Measurements from ENCODE around the gene ERG.

ERG gene

DNA sequence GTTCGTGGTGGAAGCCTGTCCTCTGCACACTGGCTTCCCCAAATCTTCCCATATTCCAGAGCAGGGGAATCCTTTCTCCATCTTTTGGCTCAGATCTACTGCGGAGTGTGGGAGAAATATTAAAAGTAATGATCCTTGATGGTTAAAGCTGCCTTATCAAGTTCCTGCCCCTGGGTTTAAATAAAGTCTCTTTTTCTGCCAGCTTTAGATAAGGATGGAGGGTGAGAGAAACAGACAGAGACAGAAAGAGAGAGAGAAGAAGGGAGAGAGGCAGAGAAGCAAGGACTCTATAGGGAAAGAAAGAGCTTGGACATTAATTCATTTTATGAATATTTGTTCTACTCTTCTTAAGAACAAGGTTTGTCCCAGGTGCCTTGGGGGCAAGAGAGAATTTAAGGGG lies 143.5 kb downstream of the ERG start:
- no peak for TF ChIP-seq POLR2A (IDR thresholded peaks at IDR 0.05; ENCODE audit: low read length)
- no peak for TF ChIP-seq GATA1 (IDR thresholded peaks at IDR 0.05; ENCODE audit: low read depth, low read length)
- DNase-seq, result peak; percentile 5 to 47

DNA sequence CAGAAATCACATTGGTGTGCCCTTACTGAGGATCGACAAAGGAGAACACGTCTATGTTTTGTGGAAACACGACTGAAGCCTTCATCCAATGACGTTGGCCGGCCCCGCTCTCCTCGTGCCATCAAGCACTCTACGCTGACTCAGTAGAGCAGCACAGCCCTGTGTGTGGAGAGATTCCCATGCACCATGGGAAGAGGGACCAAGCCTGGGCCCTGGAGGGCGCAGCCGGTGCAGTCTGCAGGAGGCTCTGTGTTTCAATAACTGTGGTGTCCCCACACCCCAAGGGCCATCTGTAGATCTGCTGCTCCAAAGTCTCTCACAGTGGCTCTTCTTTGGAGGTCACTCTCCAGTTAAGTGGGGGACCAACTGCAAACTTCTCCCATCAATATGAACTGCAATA lies 144.0 kb downstream of the ERG start:
- no peak for DNase-seq

DNA sequence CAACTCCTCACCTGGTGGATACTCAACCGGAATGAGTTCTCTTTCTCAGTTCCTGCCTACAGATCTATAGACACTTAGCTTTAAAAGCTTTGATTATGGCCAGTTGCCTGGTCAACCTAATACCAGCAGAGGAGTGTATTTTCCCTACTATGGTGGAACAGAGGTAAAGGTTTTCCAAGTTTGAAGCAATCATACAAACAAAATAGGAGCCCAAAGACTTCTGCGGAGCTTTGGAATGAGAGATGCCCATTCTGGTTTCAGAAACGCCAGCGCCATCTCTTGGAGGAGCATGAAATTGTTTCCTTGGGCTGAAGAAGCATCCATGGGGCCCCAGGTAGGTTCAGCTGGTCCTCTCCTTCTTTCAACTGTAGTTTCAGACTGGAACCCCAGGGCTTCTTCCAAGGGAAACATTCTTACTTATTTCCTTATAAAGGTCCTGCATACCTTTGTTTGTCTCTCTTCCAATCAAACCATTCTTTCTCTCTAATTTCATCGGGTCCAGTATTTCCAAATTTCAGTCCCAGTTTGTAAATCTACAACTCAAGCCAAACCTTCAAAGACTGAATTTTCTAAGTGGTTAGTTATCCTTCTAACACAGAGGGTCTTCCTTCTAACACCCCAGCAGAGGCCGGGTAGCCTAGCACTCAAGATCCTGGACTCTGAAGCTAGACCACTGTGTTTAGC lies 145.6 kb downstream of the ERG start:
- TF ChIP-seq POLR2A (IDR thresholded peaks at IDR 0.05; ENCODE audit: low read length) (no peak), GATA1 (IDR thresholded peaks at IDR 0.05; ENCODE audit: low read depth, low read length) (no peak)
- DNase-seq, result peak; percentile 20 to 46

More for the DNA sequence above, 144.0 kb downstream of the ERG start:
- no peak for TF ChIP-seq GATA1 (IDR thresholded peaks at IDR 0.05; ENCODE audit: low read depth, low read length)
- TF ChIP-seq POLR2A (IDR thresholded peaks at IDR 0.05; ENCODE audit: low read length), result no peak

DNA sequence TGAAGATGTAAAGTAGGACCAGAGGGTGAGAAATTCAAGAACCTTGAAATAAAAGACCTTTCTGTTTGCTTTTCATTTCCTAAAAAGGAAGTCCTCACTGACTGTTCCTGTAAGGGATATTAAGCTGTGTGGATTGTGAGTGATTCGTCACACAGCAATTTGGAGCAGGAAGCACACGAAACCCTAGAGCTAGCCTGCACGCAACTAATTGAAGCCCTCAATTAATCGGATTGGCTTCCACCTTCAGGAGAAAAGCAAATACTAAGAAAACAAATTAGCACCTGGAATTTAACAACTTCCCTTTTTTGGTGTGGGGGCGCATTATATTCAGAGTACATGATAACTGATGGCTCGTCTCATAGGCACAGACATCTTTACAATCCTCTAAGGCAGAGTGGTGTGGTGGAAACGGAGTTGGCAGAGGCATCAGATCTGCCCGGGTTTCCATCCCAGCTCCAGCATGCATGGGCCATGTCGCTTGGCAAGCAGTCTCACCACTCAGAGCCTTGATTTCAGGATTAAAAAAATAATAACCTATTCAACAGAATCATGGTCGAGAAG lies 146.2 kb downstream of the ERG start:
- TF ChIP-seq GATA1 (IDR thresholded peaks at IDR 0.05; ENCODE audit: low read depth, low read length) (no peak), POLR2A (IDR thresholded peaks at IDR 0.05; ENCODE audit: low read length) (no peak)
- no peak for DNase-seq

DNA sequence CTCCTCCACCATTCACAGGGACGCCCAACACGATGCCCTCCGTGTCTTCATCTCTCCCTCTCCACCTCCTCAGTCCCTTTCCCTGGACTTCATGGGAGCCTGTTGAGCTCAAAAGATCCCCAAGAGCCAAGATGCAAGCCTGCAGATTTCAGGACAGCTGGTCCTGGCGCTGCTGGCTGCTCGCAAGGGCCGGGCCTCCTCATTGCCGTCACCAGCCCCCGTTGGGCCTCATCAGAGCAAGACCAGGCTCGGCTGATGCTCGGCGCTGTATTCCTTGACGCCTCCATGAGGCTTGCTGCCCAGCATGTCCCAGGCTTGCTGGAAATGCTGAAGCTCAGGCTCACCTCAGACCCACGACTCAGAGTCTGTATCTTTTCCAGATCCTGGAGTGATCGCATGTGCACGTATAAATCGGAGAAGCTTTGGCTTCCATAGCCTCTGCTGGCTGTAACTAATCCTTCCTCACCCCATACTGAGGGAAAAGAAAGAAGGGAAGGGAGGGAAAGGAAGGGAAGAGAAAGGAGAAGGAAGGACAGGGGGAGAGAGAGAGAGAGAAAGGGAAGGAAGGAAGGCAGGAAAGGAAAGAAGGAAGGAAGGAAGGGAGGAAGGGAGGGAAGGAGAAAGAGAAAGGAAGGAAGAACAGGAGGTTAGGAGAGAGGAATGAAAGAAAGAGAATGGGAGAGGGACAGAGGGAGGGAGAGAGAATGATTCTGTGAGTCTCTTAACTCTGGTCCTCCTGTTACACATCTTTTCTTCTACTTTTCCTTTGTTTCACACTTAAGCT lies 146.9 kb downstream of the ERG start:
- no peak for TF ChIP-seq POLR2A (IDR thresholded peaks at IDR 0.05; ENCODE audit: low read length)
- no peak for TF ChIP-seq GATA1 (IDR thresholded peaks at IDR 0.05; ENCODE audit: low read depth, low read length)
- DNase-seq, result no peak

DNA sequence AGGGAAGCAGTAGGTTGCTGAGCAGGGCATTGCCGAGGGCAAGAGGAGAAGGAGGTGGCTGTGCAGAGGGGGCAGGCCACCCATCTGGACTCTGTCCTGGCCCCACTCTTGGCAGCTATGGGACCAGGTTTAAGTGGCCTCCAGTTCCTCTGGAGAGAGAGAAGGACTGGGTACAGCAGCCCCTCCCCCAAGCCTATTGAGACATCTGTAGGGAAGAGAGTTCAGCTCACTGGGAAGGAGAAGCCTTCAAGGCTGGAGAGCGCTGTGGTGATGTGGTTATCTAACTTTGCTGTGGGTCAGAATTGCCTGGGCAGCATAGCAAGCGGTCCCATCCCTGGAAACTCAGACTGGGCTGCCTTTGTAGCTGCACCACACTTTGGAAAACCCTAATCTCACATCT lies 147.6 kb downstream of the ERG start:
- no peak for DNase-seq
- TF ChIP-seq POLR2A (IDR thresholded peaks at IDR 0.05; ENCODE audit: low read length) (no peak), GATA1 (IDR thresholded peaks at IDR 0.05; ENCODE audit: low read depth, low read length) (no peak)

DNA sequence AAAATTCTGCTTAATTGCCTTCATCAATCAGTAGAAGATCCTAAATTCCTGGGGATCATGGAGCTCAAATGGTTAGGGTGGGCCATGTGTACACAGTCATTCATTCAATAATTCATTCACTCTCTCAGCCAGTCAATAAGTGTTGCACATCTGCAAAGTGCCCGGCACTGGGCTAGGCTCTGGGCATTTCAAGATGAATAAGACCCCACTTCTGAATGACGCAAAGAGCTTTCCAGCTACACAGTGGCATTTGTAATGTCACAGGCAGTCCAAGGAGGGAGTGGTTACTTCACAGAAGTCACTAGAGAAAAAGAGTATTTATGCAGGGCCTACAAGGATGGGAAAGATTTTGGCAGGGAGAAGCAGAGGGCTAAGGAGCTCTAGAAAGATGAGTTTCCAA lies 148.3 kb downstream of the ERG start:
- no peak for TF ChIP-seq POLR2A (IDR thresholded peaks at IDR 0.05; ENCODE audit: low read length)
- no peak for TF ChIP-seq GATA1 (IDR thresholded peaks at IDR 0.05; ENCODE audit: low read depth, low read length)
- DNase-seq, result no peak

DNA sequence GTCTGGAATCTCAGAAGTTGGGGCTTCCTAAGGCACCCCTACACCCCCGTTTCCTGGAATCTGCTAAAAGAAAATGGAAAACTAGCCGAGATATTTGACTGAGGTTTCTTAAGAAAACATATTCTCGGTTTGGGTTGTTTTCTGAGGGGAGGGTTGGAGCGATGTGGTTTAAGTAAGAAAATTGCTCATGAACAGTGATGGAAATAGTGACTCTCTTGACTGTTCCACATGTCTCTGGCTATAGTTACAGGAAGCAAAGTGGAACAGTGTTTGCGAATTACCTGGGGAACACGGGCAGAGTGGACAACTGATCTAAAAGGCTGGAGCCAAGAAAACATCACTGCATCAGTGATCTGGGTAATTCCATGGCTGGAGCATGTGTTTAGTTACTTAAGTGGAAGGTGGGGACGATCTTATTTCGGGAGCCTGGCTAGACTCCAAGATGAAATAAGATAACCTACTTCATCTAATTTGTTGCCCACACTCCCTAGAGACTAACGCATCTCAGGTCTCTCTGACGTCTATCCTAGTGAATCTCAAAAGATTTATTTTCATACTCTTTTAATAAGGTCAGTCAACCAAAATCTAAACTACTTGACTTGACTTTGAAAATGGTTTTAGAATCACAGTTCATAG lies 149.0 kb downstream of the ERG start:
- TF ChIP-seq POLR2A (IDR thresholded peaks at IDR 0.05; ENCODE audit: low read length), result no peak
- no peak for TF ChIP-seq GATA1 (IDR thresholded peaks at IDR 0.05; ENCODE audit: low read depth, low read length)
- DNase-seq, result no peak

DNA sequence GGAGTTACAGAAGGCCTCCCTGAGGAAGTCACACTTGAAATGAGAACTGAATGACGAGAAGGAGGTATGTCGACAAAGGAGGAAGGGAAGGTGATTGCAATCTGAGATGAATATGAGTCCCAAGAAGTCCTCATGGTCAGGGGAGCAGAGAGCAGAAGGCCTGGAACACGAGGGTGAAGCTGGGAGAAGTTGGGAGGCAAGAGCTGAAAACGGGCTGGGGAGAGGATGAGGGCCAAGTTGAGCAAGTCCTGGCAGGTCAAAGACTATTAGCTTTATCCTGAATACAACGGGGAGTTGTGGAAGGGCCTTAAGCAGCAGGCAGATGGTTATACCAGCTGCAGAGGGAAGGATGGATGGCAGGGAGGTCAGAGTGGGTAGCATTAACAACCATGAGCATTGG lies 152.0 kb downstream of the ERG start:
- DNase-seq, result no peak
- no peak for TF ChIP-seq GATA1 (IDR thresholded peaks at IDR 0.05; ENCODE audit: low read depth, low read length)
- no peak for TF ChIP-seq POLR2A (IDR thresholded peaks at IDR 0.05; ENCODE audit: low read length)

DNA sequence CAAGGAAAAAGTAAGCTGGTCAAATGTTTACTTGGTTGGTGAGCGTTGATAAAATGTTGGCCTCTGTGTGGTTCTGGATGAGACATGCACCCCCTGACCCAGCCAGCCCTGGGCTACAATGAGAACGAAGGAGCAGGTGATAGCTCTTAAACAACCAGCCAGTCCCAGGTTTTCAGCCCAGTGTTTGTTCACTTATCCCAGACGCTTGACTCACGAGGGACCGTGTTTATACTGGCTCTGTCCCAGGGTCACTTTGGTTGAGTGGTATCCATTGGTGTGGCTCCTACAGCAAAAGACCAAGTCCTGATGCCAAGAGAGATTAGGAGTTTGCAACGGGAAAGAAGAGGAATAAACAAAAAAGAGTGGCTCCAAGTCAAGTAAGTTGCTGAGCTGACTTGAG lies 154.6 kb downstream of the ERG start:
- no peak for TF ChIP-seq GATA1 (IDR thresholded peaks at IDR 0.05; ENCODE audit: low read depth, low read length)
- TF ChIP-seq POLR2A (IDR thresholded peaks at IDR 0.05; ENCODE audit: low read length), result no peak
- DNase-seq, result no peak

DNA sequence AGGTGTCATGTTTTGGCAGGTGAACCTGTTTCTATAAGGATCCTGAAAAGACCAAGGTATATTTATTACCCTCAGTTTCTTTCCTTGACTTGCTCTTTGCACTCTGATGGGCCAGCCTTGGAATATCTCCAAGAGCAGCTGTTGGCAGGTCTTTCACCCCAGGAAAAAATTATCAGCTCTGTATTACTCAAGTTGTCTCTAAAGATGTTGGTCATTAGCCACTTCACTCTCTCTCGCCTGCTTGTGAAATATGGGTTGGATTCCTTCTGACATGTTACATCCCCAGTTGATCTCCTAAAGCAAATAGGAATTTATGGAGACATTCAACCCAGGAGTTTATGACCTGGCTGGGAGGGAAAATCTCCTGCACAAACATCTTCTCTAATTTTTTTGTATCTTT lies 155.5 kb downstream of the ERG start:
- no peak for TF ChIP-seq POLR2A (IDR thresholded peaks at IDR 0.05; ENCODE audit: low read length)
- no peak for TF ChIP-seq GATA1 (IDR thresholded peaks at IDR 0.05; ENCODE audit: low read depth, low read length)
- DNase-seq, result no peak

DNA sequence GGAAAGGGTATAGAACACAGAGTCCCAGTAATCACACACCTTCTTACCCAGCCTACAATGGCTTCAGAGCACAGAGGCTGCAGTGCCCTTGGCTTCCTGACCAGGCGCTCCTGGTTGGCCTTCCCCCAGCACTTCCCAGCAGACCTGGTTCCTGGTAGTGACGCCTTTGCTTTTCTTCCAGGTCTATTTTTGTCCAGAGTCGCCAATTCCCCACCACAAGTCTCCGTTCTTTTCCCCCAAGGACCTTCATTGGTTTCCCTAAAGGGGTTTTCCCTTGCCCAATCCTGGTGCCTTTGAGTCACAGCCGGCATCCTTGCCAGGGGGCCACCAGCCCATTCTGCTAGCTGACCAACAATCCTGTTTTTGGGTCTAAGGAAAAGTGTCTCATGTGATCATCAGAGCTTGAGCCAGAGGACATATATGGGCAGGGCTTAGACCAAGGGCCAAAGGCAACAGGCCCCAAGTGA lies 156.7 kb downstream of the ERG start:
- DNase-seq, result no peak
- TF ChIP-seq GATA1 (IDR thresholded peaks at IDR 0.05; ENCODE audit: low read depth, low read length) (no peak), POLR2A (IDR thresholded peaks at IDR 0.05; ENCODE audit: low read length) (no peak)

DNA sequence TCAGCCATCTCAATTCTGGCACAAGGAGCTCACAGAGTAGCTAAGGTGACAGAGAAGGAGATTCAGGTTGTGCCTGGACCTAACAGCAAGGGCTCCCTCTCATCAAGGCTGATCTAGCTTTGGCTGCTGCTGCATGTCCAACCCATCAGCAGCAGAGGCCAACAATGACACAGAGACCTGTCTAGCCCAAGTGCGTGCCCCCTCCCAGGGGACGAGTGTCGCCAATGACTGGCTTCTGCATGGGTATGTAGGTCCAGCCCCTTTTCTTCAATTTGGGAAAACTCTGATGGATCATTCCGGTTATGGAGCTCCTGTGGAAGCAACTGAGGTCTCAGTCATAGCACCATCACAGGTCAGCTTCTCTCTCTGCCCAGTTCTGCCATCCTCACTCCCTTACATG lies 158.1 kb downstream of the ERG start:
- no peak for DNase-seq
- TF ChIP-seq POLR2A (IDR thresholded peaks at IDR 0.05; ENCODE audit: low read length) (no peak), GATA1 (IDR thresholded peaks at IDR 0.05; ENCODE audit: low read depth, low read length) (no peak)

DNA sequence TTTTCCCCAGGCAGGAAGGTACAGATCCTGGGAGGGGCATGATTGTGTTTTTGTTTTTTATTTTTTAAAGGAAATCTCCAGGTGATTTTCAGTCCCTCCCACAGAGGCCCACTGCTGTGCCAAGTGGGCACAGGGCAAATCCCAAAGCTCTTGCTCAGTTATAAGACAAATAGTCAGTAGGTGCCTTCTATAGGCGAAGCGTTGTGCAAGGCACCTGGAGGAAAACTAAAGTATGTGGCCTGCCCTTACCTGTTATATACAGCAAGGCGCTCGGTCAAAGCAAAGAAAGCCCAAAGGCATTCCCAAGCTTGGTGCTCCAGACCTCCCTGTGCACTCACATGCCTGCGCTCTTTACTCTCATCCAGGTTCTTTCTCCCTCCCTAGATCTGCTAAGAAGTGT lies 160.5 kb downstream of the ERG start:
- DNase-seq, result no peak
- TF ChIP-seq GATA1 (IDR thresholded peaks at IDR 0.05; ENCODE audit: low read depth, low read length) (no peak), POLR2A (IDR thresholded peaks at IDR 0.05; ENCODE audit: low read length) (no peak)
